HG03108 (cell line): Measurements from ENCODE around the gene MYO15B.
"Not testable (repeated sequence)": the region's sequence is repeated elsewhere in the genome, so short reads cannot be mapped to it uniquely, and the experiment has no call there.

Source experiments
- ATAC-seq: cut with Tn5 transposase; IDR thresholded peaks from one replicate; pipeline ENCODE4 v1.9.1; 2021; ENCODE audit warnings: moderate library complexity; ENCODE audit not compliant: unreplicated experiment

The MYO15B gene

GRCh38 chr17:75637143-75637538 is 49.5 kb downstream of the MYO15B start:
- ATAC-seq, result no peak

GRCh38 chr17:75637551-75637950 is 50.0 kb downstream of the MYO15B start:
- ATAC-seq, result no peak

- ATAC-seq, result not testable (repeated sequence)
Observed at GRCh38 chr17:75638039-75638438, 50.4 kb downstream of the MYO15B start.

GRCh38 chr17:75638893-75639292 is 51.3 kb downstream of the MYO15B start:
- no peak for ATAC-seq

- ATAC-seq, result no peak
Observed at GRCh38 chr17:75639327-75639726, 51.7 kb downstream of the MYO15B start.

- no peak for ATAC-seq
Observed at GRCh38 chr17:75639771-75640555, 52.4 kb downstream of the MYO15B start.

- no peak for ATAC-seq
Observed at GRCh38 chr17:75640556-75641119, 53.0 kb downstream of the MYO15B start.

GRCh38 chr17:75641343-75641742 is 53.7 kb downstream of the MYO15B start:
- no peak for ATAC-seq

GRCh38 chr17:75642182-75642783 is 54.7 kb downstream of the MYO15B start:
- ATAC-seq, result no peak

GRCh38 chr17:75642784-75643642 is 55.4 kb downstream of the MYO15B start:
- no peak for ATAC-seq

- ATAC-seq, result no peak
Observed at GRCh38 chr17:75643643-75644017, 56.0 kb downstream of the MYO15B start.

GRCh38 chr17:75645501-75645888 is 57.9 kb downstream of the MYO15B start:
- no peak for ATAC-seq

- peak; percentile 95 for ATAC-seq
Observed at GRCh38 chr17:75645889-75646637, 58.5 kb downstream of the MYO15B start.

- no peak for ATAC-seq
Observed at GRCh38 chr17:75646638-75646992, 59.0 kb downstream of the MYO15B start.

- ATAC-seq, result no peak
Observed at GRCh38 chr17:75647061-75647460, 59.5 kb downstream of the MYO15B start.

GRCh38 chr17:75647921-75648320 is 60.3 kb downstream of the MYO15B start:
- no peak for ATAC-seq

- no peak for ATAC-seq
Observed at GRCh38 chr17:75649687-75650086, 62.1 kb downstream of the MYO15B start.

- ATAC-seq, result no peak
Observed at GRCh38 chr17:75650874-75651273, 63.3 kb downstream of the MYO15B start.

- no peak for ATAC-seq
Observed at GRCh38 chr17:75652341-75652740, 64.7 kb downstream of the MYO15B start.

- no peak for ATAC-seq
Observed at GRCh38 chr17:75652934-75653549, 65.4 kb downstream of the MYO15B start.
